HG02970 (cell line): ENCODE results near the gene SPATC1L.

ENCODE experiments used
- ATAC-seq: cut with Tn5 transposase; IDR thresholded peaks from one replicate; pipeline ENCODE4 v1.9.1; 2021; ENCODE audit warnings: mild to moderate bottlenecking, moderate library complexity, moderate number of reproducible peaks; ENCODE audit not compliant: unreplicated experiment, low FRiP score

The SPATC1L gene

GRCh38 chr21:46122758-46123683, 61.2 kb downstream of the SPATC1L start:
- no peak for ATAC-seq

GRCh38 chr21:46122237-46122671, 62.0 kb downstream of the SPATC1L start:
- no peak for ATAC-seq

GRCh38 chr21:46121286-46122221, 62.7 kb downstream of the SPATC1L start:
- no peak for ATAC-seq

- ATAC-seq: no peak
Observed at GRCh38 chr21:46120301-46121285, 63.7 kb downstream of the SPATC1L start.

DNA sequence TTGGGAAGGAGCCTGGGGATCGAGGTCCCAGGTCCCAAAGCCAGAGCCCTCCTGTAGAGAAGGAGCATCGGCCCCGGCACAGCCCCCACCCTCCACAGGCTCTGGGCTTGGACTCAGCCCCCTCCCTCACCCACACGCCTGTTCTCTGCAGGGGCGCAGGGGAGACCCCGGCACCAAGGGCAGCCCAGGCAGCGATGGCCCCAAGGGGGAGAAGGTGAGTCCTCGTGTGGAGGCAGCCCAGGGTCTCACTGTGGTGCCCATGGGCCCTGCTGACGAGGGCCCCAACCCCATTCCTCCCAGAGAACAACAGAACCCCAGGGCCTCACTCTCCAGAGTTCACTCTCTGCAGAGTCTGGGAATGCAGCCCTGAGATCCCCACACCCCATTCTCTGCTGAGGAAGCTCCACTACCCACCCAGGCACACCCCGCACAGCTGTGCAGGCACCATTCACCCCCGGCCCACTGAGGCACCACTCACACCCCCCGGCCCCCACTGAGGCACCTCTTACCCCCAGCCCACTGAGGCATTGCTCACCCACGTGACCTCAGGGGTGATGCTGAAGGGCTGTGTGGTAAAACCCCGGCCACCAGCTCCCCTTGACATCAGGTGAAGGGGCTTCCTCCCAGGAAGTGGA, 64.5 kb downstream of the SPATC1L start:
- no peak for ATAC-seq

- ATAC-seq: no peak
Observed at GRCh38 chr21:46119144-46119636, 65.1 kb downstream of the SPATC1L start.

DNA sequence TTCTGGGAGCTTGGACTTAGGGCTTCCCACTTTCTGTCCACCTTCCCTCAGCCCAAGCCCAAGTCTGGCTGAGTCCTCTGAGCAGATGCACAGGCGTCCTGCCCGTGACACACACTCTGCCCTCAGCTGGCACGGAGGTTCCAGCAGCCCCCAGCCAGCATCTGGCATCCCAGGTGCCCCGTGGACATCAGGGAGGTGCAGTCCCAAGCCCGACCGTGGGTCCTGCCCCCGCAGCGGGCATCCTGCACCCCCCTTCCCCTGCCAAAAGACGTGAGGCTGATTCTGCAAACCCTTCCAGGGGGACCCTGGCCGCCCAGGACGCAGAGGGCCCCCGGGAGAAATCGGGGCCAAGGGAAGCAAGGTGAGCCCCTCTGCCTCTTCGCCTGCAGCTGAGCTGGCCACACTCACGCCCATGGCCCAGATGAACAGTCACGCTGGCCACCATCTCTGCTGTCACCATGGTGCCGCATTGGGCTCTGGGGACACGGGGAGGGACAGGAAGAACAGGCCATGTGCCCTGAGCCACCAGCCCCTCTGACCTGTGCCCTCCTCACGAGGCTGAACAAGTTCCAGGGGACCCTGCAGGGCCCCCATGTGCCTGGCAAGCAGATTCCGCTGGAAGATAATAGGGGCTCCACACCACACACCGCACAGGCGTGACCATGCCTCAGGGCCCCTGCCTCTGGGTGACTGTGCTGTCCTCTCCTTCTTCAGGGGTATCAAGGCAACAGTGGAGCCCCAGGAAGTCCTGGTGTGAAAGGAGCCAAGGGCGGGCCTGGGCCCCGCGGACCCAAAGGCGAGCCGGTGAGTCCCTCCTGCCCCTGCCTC, 65.7 kb downstream of the SPATC1L start:
- no peak for ATAC-seq

DNA sequence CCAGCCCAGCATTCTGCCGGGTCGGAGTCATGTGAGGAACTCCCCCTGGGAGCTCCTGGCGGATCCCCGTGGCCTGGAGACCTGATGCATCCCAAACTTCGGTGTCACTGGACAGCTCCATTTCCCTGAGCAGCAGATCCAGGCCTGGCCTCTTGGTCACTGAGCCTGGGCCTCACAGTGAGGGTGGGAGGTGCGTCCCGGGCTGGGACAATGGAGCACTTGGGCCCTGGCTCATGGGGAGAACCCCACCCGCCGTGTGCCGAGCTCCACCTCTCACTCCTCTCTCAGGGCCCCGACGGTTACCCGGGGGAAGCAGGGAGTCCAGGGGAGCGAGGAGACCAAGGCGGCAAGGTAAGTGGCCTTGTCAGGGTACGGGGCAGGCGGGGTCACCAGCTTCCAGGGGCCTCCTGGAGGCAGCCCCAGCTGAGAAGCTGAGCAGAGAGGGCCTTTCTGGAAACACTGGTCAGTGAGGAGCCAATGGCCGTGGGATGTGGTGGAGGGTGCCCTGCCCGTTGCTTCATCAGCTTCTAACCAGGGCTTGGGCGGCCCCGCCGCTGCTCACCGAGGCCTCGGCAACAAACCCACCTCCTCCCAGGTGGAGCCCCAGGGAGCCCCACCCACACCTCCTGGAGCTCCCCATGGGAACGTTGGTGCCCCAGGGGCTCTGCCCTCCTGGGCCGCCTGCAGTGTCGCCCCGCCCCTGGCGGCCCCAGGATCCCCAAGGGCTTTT, 66.5 kb downstream of the SPATC1L start:
- ATAC-seq: no peak

- ATAC-seq: no peak
Observed at GRCh38 chr21:46116776-46117585, 67.3 kb downstream of the SPATC1L start.

GRCh38 chr21:46116189-46116775, 68.0 kb downstream of the SPATC1L start:
- ATAC-seq: no peak

- ATAC-seq: no peak
Observed at GRCh38 chr21:46115441-46116188, 68.6 kb downstream of the SPATC1L start.

GRCh38 chr21:46114963-46115362, 69.3 kb downstream of the SPATC1L start:
- no peak for ATAC-seq

- no peak for ATAC-seq
Observed at GRCh38 chr21:46113497-46114176, 70.6 kb downstream of the SPATC1L start.

GRCh38 chr21:46112725-46113215, 71.5 kb downstream of the SPATC1L start:
- ATAC-seq: no peak
